ENCODE data around the gene P2RX1.
"Not testable (repeated sequence)": the region's sequence is repeated elsewhere in the genome, so short reads cannot be mapped to it uniquely, and the experiment has no call there.

P2RX1 gene

DNA sequence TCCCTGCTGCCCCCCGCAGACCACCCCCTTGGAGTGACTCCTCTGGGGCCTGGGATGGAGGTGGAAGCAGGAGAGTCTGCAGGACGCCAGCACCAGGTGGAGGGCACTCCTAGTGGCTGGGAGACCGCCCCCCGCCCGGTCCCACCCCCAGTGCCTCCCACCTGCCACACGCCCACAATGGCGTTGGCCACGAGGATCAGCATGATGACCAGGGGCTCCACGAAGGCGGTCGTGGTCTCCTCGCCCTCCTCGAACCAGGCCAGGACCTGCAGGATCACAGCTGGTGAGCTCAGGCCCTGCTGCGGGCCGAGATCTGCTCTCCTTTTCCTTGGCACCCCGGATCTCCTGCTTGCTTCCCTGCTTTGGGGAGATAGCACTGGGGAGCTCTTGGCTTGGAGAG is 35.2 kb upstream of the P2RX1 start:
- no peak overlapping the region for H3K27ac ChIP-seq
- no peak overlapping the region for H3K4me3 ChIP-seq
- DNase-seq (ENCODE audit: low spot score): no peak
- TF ChIP-seq CTCF (IDR thresholded peaks at IDR 0.05): no peak

- no peak overlapping the region for H3K4me3 ChIP-seq
- TF ChIP-seq CTCF (IDR thresholded peaks at IDR 0.05): no peak
- no peak for DNase-seq (ENCODE audit: low spot score)
- H3K27ac ChIP-seq: no peak overlapping the region
Observed at GRCh38 chr17:3951003-3951402, 34.7 kb upstream of the P2RX1 start.

DNA sequence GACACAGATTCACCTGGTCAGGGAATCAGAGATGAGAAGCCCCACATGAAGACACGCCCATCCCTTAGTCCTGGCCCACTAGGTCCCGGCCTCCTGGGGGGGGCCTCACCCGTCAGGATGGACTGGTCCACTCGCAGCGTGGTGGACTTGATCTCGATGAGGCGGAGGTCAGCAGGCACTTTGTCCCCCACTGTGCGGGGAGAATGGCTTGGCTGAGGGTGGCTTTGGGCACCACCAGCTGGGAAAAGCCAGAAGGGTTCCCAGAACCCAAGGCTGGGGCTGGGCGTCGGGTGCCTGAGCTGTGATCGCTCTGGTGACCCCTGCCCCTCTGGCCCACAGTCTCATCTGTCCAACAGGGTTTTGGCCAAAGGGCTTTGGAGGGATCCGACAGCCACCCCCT is 34.3 kb upstream of the P2RX1 start:
- Histone ChIP-seq H3K4me3 (no peak overlapping the region), H3K27ac (no peak overlapping the region)
- no peak for DNase-seq (ENCODE audit: low spot score)
- TF ChIP-seq CTCF (IDR thresholded peaks at IDR 0.05): no peak

GRCh38 chr17:3949418-3949817 is 33.2 kb upstream of the P2RX1 start:
- TF ChIP-seq CTCF (IDR thresholded peaks at IDR 0.05): no peak
- no peak overlapping the region for H3K4me3 ChIP-seq
- DNase-seq (ENCODE audit: low spot score): no peak
- no peak overlapping the region for H3K27ac ChIP-seq

DNA sequence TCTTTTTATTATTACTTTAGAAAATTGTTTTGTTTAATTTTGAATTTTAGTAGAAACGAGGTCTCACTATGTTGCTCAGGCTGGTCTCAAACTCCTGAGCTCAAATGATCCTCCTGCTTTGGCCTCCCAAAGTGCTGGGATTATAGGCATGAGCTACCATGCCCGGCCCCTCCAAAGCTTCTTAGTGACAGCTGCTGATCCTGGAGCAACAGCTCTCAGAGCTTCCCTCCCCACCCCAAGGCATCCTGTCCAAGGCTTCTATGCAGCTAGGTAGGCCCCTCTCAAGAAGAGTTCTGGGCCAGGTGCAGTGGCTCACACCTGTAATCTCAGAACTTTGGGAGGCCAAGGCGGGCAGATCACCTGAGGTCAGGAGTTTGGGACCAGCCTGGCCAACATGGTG is 32.3 kb upstream of the P2RX1 start:
- not testable (repeated sequence) for DNase-seq (ENCODE audit: low spot score); H3K4me3 ChIP-seq; H3K27ac ChIP-seq

- H3K27ac ChIP-seq: no peak overlapping the region
- TF ChIP-seq CTCF (IDR thresholded peaks at IDR 0.05): no peak
- DNase-seq (ENCODE audit: low spot score): no peak
- no peak overlapping the region for H3K4me3 ChIP-seq
Observed at GRCh38 chr17:3947318-3947810, 31.1 kb upstream of the P2RX1 start.

DNA sequence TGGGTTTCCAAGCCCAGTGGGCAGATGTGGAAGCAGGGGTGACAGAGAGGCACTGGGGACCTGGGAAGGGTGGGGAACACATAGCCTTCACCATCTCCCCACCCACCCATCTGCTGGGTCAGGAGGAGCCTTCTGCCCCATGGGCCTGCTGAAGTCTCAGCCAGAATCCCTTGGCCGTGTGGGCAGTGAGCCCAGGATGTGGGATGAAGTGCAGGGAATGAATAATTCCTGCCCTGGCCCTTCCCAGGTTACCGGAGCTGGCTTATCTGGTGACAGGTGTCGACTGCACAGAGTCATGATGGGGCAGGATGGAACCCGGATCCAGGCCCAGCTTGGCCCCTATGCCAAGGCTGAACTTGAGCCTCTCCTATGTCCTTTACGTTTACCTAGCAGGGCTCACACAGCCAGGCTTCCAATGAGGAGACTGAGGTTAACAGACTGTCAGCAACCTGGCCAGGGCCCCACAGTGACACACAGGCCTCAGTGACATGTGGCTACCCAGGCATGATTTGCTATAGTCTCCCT is 30.5 kb upstream of the P2RX1 start:
- TF ChIP-seq CTCF (IDR thresholded peaks at IDR 0.05): no peak

More for the DNA sequence above, 30.5 kb upstream of the P2RX1 start:
- Histone ChIP-seq H3K4me3 (no peak overlapping the region), H3K27ac (no peak overlapping the region)
- no peak for DNase-seq (ENCODE audit: low spot score)
